WTC11 (cell line): ENCODE data around the gene TGM2. TPM values are rescaled to one million over a fixed set of nuclear protein-coding genes. Genes with fewer than 3 reads are reported as not detected.

ENCODE experiments used
- ATAC-seq: fragments of 200-7000 bp; cut with Tn5 transposase; 2 replicates; pipeline ENCODE4 v1.10.0; 2021; ENCODE audit warnings: mild to moderate bottlenecking, moderate library complexity
- CTCF ChIA-PET: fragments of 300-600 bp; sonication (Branson Sonifier 250); formaldehyde crosslinking; loops from one replicate; lab custom pipeline; 2021; ENCODE audit warnings: antibody characterized with exemption; lab: Charles Lee
- POLR2A ChIA-PET: fragments of 350-600 bp; sonication (Branson Sonifier 250); formaldehyde crosslinking; loops from one replicate; lab custom pipeline; 2021; ENCODE audit warnings: antibody characterized with exemption; lab: Charles Lee
- DNase-seq: peaks from one replicate; pipeline ENCODE4 v3.0.0; 2021; ENCODE audit warnings: low spot score
- H3K27ac Mint-ChIP-seq: 2 replicates; pipeline ENCODE4 v1.8.0; 2021; ENCODE audit warnings: mixed read lengths
- H3K27me3 Mint-ChIP-seq: 2 replicates; pipeline ENCODE4 v1.8.0; 2021; ENCODE audit warnings: low read depth, mild to moderate bottlenecking, moderate library complexity, mixed read lengths
- H3K36me3 Mint-ChIP-seq: 2 replicates; pipeline ENCODE4 v1.8.0; 2021; ENCODE audit warnings: mixed read lengths
- H3K4me1 Mint-ChIP-seq: 2 replicates; pipeline ENCODE4 v1.8.0; 2022; ENCODE audit warnings: mixed read lengths
- H3K4me3 Mint-ChIP-seq: 2 replicates; pipeline ENCODE4 v1.8.0; 2021; ENCODE audit warnings: mild to moderate bottlenecking, moderate library complexity, mixed read lengths
- H3K9me3 Mint-ChIP-seq: 2 replicates; pipeline ENCODE4 v1.8.0; 2021; ENCODE audit warnings: mixed read lengths
- CREM ChIP-seq: sonication (generic); formaldehyde crosslinking; IDR thresholded peaks from 2 replicates; pipeline ENCODE4 v1.8.1; 2022; ENCODE audit warnings: mild to moderate bottlenecking, missing genetic modification reagents, moderate library complexity
- FOXP1 ChIP-seq: sonication (generic); formaldehyde crosslinking; IDR thresholded peaks from 2 replicates; pipeline ENCODE4 v1.8.0; 2022; ENCODE audit warnings: missing genetic modification reagents, mild to moderate bottlenecking, moderate library complexity, borderline replicate concordance
- MYBL2 ChIP-seq: sonication (generic); formaldehyde crosslinking; IDR thresholded peaks from 2 replicates; pipeline ENCODE4 v1.8.1; 2023; ENCODE audit warnings: mild to moderate bottlenecking, moderate library complexity, missing genetic modification reagents
- NR2C2 ChIP-seq: sonication (generic); formaldehyde crosslinking; IDR thresholded peaks from 2 replicates; pipeline ENCODE4 v1.8.0; 2022; ENCODE audit warnings: mild to moderate bottlenecking, missing genetic modification reagents
- NR3C1 ChIP-seq: sonication (generic); formaldehyde crosslinking; conservative IDR thresholded peaks from 2 replicates; pipeline ENCODE4 v1.8.1; 2023; ENCODE audit warnings: low read depth, mild to moderate bottlenecking, missing genetic modification reagents
- OVOL2 ChIP-seq: fragments of 250-450 bp; sonication (Bioruptor Pico); IDR thresholded peaks from 2 replicates; pipeline ENCODE4 v1.9.0; 2021; ENCODE audit warnings: mild to moderate bottlenecking, borderline replicate concordance
- RELA ChIP-seq: sonication (generic); formaldehyde crosslinking; IDR thresholded peaks from 2 replicates; pipeline ENCODE4 v1.8.1; 2022; ENCODE audit warnings: missing genetic modification reagents, mild to moderate bottlenecking, borderline replicate concordance
- TEAD4 ChIP-seq: sonication (generic); formaldehyde crosslinking; IDR thresholded peaks from 2 replicates; pipeline ENCODE4 v1.8.0; 2022; ENCODE audit warnings: mild to moderate bottlenecking, missing genetic modification reagents
- total RNA-seq: library from RNA; stranded (reverse); gene quantifications from 3 replicates; pipeline ENCODE4 v1.2.3, GENCODE V29; 2021
- TF ChIP-seq, protein P1 (sequence below): fragments of 250-450 bp; sonication (Bioruptor Pico); IDR thresholded peaks from 2 replicates; pipeline ENCODE4 v1.8.0; 2021; ENCODE audit warnings: mild to moderate bottlenecking
- TF ChIP-seq, protein P2 (sequence below): sonication (generic); formaldehyde crosslinking; IDR thresholded peaks from 2 replicates; pipeline ENCODE4 v1.8.0; 2022; ENCODE audit warnings: mild to moderate bottlenecking, missing genetic modification reagents
- TF ChIP-seq, protein P3 (sequence below): sonication (generic); formaldehyde crosslinking; IDR thresholded peaks from 2 replicates; pipeline ENCODE4 v1.8.1; 2022; ENCODE audit warnings: missing genetic modification reagents, borderline replicate concordance
- TF ChIP-seq, protein P4 (sequence below): sonication (generic); formaldehyde crosslinking; IDR thresholded peaks from 2 replicates; pipeline ENCODE4 v1.8.1; 2022; ENCODE audit warnings: low read depth, missing genetic modification reagents, borderline replicate concordance
- TF ChIP-seq, protein P5 (sequence below): fragments of 250-450 bp; sonication (Bioruptor Pico); IDR thresholded peaks from 2 replicates; pipeline ENCODE4 v1.9.0; 2021; ENCODE audit warnings: moderate library complexity, mild to moderate bottlenecking, inconsistent platforms, borderline replicate concordance
- TF ChIP-seq, protein P6 (sequence below): fragments of 250-450 bp; sonication (Bioruptor Pico); IDR thresholded peaks from 2 replicates; pipeline ENCODE4 v2.1.2; 2022; ENCODE audit warnings: mild to moderate bottlenecking, moderate library complexity
- TF ChIP-seq, protein P7 (sequence below): sonication (generic); formaldehyde crosslinking; IDR thresholded peaks from 2 replicates; pipeline ENCODE4 v1.8.1; 2022; ENCODE audit warnings: mild to moderate bottlenecking, moderate library complexity, missing genetic modification reagents
- TF ChIP-seq, protein P8 (sequence below): sonication (generic); formaldehyde crosslinking; IDR thresholded peaks from 2 replicates; pipeline ENCODE4 v1.8.1; 2023; ENCODE audit warnings: mild to moderate bottlenecking, missing genetic modification reagents, borderline replicate concordance

The TGM2 gene
- total RNA-seq, 1 experiment from 2014 or later: 1.5 TPM

DNA sequence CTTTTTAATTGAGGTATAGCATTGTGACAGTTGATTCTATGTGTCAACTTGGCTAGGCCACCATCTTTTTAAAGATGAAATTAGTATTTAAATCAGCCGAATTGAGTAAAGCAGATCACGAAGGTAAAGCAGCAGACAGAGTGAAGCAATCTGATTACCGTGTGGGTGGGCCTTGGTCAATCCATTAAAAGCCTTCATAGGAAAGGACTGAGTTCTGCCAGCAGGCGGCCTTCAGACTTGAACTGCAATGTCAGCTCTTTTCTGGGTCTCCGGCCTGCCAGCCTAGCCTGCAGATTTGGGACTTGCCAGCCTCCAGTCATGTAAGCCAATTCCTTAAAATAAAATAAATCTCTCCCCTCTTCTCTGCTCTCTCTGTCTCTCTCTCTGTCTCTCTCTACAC lies 22.4 kb upstream of the TGM2 start (continued):
- TF ChIP-seq, protein P1, sequence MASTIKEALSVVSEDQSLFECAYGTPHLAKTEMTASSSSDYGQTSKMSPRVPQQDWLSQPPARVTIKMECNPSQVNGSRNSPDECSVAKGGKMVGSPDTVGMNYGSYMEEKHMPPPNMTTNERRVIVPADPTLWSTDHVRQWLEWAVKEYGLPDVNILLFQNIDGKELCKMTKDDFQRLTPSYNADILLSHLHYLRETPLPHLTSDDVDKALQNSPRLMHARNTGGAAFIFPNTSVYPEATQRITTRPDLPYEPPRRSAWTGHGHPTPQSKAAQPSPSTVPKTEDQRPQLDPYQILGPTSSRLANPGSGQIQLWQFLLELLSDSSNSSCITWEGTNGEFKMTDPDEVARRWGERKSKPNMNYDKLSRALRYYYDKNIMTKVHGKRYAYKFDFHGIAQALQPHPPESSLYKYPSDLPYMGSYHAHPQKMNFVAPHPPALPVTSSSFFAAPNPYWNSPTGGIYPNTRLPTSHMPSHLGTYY (CRISPR knock-in tag): no peak
- TF ChIP-seq, protein P2, sequence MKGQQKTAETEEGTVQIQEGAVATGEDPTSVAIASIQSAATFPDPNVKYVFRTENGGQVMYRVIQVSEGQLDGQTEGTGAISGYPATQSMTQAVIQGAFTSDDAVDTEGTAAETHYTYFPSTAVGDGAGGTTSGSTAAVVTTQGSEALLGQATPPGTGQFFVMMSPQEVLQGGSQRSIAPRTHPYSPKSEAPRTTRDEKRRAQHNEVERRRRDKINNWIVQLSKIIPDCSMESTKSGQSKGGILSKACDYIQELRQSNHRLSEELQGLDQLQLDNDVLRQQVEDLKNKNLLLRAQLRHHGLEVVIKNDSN (CRISPR knock-in tag): no peak
- TF ChIP-seq, protein P3, sequence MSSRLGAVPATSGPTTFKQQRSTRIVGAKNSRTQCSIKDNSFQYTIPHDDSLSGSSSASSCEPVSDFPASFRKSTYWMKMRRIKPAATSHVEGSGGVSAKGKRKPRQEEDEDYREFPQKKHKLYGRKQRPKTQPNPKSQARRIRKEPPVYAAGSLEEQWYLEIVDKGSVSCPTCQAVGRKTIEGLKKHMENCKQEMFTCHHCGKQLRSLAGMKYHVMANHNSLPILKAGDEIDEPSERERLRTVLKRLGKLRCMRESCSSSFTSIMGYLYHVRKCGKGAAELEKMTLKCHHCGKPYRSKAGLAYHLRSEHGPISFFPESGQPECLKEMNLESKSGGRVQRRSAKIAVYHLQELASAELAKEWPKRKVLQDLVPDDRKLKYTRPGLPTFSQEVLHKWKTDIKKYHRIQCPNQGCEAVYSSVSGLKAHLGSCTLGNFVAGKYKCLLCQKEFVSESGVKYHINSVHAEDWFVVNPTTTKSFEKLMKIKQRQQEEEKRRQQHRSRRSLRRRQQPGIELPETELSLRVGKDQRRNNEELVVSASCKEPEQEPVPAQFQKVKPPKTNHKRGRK (CRISPR knock-in tag): no peak
- TF ChIP-seq, protein P4, sequence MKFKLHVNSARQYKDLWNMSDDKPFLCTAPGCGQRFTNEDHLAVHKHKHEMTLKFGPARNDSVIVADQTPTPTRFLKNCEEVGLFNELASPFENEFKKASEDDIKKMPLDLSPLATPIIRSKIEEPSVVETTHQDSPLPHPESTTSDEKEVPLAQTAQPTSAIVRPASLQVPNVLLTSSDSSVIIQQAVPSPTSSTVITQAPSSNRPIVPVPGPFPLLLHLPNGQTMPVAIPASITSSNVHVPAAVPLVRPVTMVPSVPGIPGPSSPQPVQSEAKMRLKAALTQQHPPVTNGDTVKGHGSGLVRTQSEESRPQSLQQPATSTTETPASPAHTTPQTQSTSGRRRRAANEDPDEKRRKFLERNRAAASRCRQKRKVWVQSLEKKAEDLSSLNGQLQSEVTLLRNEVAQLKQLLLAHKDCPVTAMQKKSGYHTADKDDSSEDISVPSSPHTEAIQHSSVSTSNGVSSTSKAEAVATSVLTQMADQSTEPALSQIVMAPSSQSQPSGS: no peak
- TF ChIP-seq MYBL2: no peak

DNA sequence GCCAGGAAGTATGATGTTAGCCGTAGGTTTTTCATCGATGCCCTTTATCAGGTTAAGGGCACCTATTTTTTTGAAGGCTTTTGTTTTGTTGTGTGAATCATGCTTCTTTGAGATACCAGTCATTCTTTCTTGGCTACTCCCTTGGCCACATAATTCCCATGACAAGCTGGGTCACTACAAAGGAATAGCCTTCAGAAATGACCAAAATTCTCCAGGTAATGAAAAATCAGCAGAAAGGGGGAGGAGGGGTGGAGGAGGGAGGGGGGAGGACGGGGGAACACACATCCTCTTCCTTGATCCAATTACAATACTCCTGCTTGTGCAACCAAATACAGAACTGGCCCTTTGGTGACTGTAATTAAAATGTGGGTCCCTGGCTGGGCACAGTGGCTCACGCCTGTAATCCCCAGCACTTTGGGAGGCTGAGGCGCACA lies 21.7 kb upstream of the TGM2 start:
- Mint-ChIP-seq H3K4me1 (0 out of 2 replicates have a peak, but pooled peaks cover 3% of the 10 kb centered on the region), H3K4me3 (no peak overlapping the region), H3K9me3 (peaks cover 11% of the 10 kb centered on the region), H3K27me3 (no peaks in the 10 kb centered on the region; the same call in 1 of the 2 replicates), H3K36me3 (no peaks in the 10 kb centered on the region), H3K27ac (no peak overlapping the region)
- CTCF ChIA-PET: interaction anchor here (1.1 to 2.2 kb wide), 9 partner anchors 9 to 118 kb away, joined by 3 to 14 read pairs (median 5); no protein-coding TSS in a partner anchor
- no peak for TF ChIP-seq NR2C2 (CRISPR knock-in tag)
- TF ChIP-seq, protein P5, sequence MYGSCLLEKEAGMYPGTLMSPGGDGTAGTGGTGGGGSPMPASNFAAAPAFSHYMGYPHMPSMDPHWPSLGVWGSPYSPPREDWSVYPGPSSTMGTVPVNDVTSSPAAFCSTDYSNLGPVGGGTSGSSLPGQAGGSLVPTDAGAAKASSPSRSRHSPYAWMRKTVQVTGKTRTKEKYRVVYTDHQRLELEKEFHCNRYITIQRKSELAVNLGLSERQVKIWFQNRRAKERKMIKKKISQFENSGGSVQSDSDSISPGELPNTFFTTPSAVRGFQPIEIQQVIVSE: no peak
- TF ChIP-seq NR3C1 (CRISPR knock-in tag): no peak
- TF ChIP-seq, protein P6, sequence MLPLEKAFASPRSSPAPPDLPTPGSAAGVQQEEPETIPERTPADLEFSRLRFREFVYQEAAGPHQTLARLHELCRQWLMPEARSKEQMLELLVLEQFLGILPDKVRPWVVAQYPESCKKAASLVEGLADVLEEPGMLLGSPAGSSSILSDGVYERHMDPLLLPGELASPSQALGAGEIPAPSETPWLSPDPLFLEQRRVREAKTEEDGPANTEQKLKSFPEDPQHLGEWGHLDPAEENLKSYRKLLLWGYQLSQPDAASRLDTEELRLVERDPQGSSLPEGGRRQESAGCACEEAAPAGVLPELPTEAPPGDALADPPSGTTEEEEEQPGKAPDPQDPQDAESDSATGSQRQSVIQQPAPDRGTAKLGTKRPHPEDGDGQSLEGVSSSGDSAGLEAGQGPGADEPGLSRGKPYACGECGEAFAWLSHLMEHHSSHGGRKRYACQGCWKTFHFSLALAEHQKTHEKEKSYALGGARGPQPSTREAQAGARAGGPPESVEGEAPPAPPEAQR: no peak
- POLR2A ChIA-PET: no interaction called here
- DNase-seq (no peak), ATAC-seq (no peak)

DNA sequence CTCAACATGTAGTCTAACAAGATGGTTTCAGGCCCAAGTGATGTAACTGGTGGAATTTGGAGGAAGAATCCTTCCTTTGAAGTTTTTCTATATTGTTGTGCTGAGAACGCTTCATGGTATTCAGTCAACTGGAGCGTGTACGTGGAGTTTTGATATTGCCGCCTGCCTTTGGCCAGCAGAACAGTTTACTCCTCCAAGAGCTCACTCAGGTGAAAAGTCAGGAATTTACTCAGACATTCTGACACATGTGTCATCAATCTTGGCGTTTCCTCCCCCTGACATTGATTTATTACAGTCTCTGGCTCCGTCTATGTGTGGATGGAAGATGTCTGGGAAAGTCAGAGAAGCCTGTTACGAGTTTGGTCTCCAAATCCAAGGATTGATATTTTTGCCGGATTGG lies 19.0 kb upstream of the TGM2 start:
- Mint-ChIP-seq H3K9me3 (peaks cover 21% of the 10 kb centered on the region), H3K27me3 (no peaks in the 10 kb centered on the region; the same call in 1 of the 2 replicates), H3K4me3 (no peak overlapping the region), H3K27ac (no peak overlapping the region), H3K36me3 (no peaks in the 10 kb centered on the region), H3K4me1 (no peaks in the 10 kb centered on the region)
- ChIA-PET POLR2A (no interaction called here), CTCF (no interaction called here)
- ATAC-seq (no peak), DNase-seq (no peak)
- TF ChIP-seq RELA (CRISPR knock-in tag) (no peak), TEAD4 (no peak), FOXP1 (no peak), CREM (CRISPR knock-in tag) (no peak), MYBL2 (no peak), OVOL2 (CRISPR knock-in tag) (no peak)
- TF ChIP-seq, protein P7, sequence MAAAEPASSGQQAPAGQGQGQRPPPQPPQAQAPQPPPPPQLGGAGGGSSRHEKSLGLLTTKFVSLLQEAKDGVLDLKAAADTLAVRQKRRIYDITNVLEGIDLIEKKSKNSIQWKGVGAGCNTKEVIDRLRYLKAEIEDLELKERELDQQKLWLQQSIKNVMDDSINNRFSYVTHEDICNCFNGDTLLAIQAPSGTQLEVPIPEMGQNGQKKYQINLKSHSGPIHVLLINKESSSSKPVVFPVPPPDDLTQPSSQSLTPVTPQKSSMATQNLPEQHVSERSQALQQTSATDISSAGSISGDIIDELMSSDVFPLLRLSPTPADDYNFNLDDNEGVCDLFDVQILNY (CRISPR knock-in tag): no peak
- TF ChIP-seq, protein P8, sequence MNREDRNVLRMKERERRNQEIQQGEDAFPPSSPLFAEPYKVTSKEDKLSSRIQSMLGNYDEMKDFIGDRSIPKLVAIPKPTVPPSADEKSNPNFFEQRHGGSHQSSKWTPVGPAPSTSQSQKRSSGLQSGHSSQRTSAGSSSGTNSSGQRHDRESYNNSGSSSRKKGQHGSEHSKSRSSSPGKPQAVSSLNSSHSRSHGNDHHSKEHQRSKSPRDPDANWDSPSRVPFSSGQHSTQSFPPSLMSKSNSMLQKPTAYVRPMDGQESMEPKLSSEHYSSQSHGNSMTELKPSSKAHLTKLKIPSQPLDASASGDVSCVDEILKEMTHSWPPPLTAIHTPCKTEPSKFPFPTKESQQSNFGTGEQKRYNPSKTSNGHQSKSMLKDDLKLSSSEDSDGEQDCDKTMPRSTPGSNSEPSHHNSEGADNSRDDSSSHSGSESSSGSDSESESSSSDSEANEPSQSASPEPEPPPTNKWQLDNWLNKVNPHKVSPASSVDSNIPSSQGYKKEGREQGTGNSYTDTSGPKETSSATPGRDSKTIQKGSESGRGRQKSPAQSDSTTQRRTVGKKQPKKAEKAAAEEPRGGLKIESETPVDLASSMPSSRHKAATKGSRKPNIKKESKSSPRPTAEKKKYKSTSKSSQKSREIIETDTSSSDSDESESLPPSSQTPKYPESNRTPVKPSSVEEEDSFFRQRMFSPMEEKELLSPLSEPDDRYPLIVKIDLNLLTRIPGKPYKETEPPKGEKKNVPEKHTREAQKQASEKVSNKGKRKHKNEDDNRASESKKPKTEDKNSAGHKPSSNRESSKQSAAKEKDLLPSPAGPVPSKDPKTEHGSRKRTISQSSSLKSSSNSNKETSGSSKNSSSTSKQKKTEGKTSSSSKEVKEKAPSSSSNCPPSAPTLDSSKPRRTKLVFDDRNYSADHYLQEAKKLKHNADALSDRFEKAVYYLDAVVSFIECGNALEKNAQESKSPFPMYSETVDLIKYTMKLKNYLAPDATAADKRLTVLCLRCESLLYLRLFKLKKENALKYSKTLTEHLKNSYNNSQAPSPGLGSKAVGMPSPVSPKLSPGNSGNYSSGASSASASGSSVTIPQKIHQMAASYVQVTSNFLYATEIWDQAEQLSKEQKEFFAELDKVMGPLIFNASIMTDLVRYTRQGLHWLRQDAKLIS (CRISPR knock-in tag): no peak
